Cortex of kidney (tissue), 1 donor: ENCODE measurements around the gene ANKRD33B.

Source experiments
- DNase-seq: peaks from one replicate; lab custom pipeline; 2025; lab: John Stamatoyannopoulos, UW

ANKRD33B gene

DNA sequence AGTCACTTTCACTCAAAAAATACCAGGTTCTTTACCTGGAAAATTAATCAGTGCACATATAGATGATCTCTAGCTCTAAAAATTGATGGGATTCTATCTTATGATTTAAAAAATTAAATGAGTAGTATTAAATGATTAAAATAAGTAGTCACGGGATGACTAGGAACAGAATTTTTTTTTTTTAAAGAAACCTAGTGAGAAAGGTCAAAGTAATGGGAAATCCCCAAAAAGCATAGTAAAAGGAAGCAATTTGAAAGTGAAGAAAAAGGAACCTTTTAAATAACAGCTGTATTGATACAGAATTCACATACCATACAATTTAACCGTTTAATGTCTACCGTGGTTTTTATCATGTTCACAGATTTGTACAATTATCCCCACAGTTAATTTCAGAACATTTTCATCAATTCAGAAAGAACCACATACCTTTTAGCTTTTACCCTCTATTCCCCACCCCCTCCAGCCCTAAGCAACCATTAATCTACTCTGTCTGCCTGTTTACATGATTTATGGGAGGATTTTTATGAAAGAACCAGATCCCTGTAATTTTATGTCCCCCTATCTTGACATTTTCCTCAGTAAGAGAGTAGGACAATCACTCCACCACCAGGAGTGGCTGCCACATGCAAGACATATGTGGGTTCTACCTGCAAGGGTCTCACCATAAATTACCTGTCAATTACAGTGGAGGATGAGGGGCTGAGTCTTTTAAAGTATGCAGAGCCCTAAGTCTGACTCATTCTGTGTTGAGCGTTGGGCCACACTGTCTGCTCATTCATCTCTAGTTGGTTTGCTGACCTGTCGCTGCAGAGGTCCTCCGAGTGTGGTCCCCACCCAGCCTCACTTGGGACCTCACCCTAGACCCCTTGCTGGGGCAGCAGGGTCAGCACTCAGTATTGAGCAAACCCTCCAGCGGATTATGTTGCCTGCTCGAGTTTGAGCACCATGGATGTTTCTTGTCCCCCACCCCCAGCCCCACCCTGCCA, 16.0 kb downstream of the ANKRD33B start:
- DNase-seq, result no peak

DNA sequence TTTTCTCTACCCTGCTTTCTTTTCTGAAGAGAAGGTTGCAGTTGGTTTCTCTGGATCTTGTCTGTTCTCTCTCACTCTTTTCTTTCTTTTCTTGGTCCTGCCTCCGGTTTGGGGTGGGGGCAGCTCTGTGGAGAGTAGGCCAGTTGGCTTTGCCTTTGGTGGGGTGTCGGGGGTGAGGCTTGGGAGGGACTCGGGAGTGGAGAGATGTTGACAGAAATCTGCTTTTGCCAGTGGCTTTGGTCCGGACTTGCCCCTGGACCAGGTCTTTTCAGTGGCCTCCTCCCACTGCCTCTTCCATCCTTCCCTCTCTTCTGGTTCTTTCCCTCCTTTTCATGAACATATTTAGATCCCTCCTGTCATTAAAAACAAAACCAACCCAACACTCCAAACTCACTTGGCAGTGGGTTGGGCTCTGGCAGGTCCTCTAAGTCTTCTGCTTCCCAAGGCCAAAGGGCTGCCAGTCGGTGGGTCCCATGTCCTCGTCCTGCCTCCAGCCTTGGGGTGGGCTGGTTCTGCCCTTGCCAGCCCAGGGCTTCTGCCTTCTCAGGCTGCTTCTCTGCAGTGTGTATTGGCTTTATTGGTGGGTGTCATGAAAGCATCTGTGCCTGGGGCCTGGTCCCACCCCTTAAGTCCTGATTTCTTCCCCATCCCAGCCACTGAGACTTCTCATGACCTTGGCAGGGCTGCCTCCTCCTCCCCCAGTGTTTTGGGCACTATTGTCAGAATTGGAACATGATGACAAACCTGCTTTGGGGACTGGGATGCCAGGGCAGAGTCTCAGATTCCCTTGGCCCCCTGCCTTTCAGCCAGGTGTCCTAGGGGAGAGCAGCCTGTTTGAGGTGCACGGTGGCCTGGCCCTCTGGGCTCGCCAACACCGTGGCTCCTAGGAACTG, 16.9 kb downstream of the ANKRD33B start:
- DNase-seq, result no peak

DNA sequence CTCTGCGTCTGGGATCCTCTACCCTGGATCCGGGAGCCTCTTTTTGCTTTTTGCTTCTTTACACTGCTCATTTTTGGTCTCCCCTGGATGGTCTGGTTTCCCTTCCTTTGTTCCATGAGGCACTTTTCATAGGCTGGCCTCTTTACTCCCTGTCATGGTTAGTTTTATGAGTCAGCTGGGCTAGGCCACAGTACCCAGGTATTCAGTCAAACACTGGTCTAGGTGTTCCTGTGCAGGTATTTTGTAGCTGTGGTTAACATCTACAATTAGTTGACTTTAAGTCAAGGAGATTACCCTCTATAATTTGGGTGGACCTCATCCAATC, 17.5 kb downstream of the ANKRD33B start:
- no peak for DNase-seq

DNA sequence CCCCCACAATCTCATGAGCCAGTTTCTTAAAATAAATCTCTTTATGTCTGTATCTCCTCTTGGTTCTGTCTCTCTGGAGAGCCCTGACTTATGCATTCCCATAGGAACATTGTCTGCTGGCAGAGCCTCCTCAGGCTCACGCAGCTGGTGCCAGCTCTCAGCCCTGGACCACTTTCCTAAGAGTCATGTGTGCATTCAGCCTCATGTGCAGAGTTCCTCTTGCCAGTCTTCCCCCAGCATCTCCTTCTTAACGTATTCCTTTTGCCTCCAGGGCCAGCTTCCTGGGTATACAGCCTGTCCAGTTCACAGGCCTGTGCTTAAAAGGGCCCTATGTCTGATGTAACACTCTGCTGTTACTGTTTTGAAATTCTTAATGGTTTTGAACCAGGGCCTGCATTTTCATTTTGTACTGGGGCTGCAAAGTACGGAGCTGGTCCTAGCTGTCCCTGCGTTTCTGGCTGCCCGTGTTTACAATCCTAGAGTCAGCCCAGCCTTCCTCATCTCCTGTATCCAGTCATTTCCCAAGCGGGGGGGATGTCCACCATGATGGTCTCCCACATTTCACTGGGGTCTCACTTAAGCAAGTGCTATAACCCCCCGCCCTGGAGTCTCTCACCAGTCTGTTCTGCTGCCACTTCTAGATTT, 18.1 kb downstream of the ANKRD33B start:
- DNase-seq, result no peak

DNA sequence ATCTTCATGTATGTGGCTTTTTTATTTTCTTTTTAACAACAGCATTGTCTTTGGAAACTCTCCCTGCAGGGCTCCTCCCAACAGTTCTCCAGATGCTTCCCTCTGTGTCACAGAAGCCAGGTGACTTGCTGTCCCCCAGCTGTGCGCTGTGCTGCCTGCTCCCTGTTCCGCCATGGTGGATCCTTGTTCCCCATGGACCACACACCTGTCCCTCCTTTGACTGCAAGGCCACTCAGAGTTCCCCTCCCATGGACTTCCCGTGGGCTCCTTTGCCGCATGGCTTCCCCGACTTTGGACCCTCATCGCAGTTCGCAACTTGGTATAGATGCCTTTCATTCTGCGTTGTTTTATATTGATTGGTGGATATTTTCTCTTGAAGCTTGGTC, 18.6 kb downstream of the ANKRD33B start:
- DNase-seq, result no peak

DNA sequence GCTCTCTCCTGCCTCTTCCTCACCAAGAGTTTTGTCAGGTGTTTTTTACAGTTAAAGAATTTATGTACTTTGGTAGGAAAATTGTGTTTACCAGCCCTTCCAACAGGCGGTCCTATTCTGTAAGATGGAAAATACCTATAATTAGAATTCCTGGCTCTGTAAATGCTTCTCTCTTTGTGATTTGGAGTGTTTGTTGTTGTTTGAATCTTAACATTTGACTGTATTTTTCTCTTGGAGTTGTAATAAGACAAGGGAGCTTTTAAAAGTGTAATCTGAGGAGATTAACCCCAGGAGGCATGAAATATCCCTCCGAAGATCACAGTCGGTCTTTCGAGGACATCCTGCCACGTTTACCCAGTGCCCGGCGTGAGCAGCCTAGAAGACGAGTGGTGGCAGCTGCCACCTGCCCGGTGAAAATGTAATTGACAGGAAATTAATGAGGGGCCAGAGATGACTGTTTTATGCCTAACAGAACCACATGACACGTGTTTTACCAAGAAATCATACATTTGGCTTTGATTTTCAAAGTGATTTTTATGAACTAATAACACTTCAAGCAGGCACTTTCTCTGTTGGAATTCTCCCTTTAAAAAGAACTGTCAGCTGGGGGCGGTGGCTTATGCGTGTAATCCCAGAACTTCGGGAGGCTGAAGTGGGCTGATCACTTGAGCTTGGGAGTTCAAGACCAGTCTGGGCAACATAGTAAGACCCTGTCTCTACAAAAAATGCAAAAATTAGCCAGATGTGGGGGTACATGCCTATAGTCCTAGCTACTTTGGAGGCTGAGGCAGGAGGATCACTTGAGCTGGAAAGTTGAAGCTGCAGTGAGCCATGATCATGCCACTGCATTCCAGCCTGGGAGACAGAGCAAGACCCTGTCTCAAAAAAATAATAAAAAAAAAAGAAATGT, 20.0 kb downstream of the ANKRD33B start:
- no peak for DNase-seq

DNA sequence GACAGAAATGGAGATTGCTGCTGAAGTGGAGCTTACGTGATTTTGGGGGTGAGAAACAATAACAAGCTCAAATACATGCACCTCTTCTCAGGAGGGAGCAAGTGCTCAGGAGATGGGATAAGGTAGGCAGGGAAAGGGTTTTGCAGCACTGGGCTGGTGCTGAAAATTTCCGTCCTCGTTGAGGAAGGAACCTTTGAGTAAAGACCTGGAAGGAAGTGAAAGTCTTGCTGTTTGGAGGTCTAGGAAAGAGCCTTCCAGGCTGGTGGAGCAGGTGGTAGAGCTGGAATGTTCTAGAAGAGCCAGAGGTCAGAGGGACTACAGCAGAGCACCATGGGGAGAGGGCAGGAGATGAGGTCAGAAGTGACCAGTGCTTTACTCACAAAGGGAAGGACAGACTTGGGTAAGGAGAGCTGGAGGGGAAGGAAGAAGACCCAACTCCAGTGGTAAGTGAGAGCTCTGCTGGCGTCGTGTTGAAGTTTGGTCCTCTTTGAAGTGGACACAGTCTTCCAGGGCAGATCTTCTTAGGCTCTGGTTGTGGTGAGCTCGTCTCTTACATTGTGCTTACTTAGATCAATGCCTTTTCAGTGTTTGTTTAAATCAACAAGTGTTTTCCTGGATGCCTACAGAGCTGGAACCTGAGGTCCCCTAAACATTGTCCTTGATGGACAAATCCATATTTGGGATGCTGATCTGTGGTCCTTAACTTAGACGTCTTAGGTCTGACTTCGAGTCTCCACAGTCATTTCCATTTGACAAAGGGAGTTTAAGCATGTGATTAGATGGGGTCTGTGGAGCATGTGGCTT, 21.0 kb downstream of the ANKRD33B start:
- DNase-seq, result no peak

DNA sequence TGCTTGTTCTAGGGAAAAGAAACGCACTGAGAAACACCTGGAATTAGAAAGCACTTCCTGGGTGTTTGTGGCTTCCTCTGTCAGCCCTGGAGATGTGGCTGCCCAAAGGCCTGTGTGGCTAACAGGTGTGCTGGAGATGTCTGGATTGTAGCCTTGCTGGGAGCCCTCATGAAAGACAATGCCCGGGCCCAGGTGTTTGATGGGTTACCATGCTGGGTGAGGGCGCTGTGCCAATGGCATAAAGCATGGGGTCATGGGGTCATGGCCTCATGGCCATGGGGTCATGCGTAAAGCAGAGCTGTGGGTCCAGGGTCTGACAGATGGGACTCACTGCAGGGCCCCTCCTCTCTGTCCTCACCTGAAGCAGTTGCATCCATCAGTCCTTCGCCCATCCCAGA, 21.6 kb downstream of the ANKRD33B start:
- no peak for DNase-seq

DNA sequence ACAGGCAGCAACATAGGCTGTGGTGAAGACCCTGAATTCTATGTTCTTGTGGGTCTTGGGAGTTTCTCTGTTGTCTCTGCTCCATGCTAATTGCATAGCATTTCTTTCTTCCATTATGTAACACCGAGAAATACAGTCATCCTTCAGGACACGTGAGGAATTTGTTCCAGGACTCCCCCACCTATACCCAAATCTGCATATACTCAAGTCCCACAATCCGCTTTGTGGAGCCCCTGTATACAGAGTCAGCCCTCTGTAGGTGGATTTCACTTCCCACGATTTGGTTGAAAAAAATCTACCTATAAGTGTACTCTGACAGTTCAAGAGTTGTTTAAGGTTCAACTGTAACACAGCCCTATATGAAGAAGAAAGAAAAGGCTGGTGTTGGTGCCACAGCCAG, 22.1 kb downstream of the ANKRD33B start:
- DNase-seq, result no peak

DNA sequence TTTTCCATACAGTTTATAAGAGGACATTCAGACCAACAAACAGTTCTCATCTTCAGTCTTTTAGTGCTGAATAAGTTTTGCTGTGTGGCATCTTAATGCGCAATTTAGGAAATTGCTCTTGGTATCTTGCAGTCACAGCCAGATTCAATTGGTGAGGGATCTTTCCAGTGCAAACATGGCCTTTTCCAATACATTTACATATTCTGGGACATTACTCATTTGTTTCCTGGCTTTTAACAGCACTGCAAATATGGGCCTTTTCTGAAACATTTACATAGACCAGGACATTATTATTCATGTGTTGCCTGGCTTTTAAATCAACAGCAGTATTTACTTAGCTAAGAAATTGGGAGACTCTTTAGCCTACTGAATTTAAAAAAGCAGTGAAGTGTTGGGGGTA, 22.7 kb downstream of the ANKRD33B start:
- no peak for DNase-seq

DNA sequence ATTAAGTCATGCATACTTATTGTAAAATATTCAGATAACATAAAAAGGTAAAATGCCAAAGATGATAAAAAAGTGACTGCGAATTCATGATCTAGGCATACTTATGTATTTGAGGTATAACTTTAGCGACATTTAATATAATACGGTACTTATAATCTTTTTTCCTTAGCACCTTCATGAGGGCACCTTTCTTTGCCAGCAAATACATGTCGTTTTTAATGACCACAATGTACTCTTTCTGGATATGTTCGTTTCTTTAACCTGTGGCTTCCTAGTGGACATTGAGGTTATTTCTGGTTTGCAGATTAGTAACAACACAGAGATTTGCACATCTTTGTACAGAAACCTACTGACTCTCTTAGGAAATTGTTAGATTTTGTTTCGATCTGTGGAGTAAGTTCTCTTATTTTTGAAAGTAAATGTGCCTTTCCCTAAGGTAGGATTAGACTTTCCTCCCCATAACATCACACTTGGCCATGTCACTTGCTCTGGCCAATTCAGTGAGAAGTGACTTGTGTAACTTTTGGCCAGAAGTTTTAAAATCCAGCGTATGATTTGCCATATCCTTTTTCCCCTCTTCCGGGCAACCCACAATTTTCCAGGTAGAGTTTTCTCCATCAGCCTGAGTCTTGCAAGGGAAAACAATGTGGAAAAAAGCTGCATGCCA, 24.4 kb downstream of the ANKRD33B start:
- no peak for DNase-seq

DNA sequence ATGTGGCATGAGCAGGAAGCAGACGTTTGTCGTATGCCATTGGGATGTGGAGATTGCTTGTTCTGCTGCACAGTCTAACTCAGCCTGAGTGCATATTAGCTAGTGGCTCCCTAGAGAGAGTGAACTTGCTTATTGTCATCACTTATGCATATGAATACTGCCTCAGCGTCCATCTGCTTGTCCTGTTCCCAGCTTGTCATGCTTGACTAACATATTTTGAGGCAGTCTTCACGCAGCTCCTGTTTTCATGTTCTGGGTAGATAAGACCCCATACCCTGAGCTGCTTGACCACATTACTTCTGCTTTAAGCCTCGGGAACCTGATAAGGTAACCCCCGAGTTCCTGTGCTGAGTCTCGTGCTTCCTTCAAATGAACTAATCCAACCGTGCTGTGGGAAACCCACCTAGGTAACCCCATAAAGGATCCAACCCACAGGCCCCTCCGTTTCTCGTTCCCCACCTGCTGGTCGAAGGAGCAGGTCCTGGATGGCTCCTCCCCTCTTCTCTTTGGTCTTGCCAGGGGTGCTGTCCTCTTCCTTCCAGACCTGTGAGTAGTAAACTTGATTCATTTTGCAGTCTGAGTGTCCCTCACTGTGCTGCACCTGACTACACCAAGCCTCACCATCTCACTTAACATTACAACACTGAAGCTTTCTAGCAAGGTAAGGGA, 25.0 kb downstream of the ANKRD33B start:
- no peak for DNase-seq

DNA sequence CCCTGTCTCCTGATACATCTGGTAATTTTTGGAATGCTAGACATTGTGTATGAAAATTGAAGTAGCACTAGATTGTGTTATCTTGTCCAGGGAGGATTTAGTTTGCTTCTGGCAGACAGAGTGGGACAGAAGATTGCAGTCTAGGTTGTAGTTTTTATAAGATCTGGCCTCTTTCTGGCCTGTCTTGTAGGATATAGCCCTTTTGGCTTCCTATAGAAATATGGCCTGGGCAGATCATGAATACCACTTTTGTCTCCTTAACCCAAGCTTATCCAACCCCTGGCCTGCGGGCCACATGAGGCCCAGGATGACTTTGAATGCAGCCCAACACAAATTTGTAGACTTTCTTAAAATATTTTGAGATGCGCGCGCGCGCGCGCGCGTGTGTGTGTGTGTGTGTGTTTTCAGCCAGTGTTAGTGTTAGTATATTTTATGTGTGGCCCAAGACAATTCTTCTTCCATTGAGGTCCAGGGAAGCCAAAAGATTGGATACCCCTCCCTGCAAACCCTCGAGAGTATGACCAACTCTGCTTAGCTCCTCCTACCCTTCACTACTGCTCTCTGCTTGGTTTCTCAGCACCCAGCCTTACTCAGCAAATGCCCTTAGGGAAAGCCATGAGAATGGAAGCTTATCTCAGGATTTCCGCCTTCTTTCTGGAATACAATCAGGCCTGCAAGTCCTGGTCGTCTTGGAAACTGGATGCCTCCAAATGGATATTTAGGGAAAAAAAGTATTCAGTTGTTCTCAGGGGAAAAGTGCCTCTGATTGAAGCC, 26.5 kb downstream of the ANKRD33B start:
- DNase-seq, result no peak

DNA sequence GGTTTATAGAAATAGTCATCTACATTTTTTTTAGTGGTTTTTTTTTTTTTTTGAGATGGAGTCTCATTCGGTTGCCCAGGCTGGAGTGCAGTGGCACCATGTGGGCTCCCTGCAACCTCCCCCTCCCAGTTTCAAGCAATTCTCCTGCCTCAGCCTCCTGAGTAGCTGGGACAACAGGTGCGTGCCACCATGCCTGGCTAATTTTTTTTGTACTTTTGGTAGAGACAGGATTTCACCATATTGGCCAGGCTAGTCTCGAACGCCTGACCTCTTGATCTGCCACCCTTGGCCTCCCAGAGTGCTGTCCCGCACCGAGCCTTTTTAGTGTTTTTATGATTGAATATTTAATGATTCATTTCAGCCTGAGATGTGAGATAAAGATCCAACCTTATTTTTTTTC, 27.3 kb downstream of the ANKRD33B start:
- no peak for DNase-seq

DNA sequence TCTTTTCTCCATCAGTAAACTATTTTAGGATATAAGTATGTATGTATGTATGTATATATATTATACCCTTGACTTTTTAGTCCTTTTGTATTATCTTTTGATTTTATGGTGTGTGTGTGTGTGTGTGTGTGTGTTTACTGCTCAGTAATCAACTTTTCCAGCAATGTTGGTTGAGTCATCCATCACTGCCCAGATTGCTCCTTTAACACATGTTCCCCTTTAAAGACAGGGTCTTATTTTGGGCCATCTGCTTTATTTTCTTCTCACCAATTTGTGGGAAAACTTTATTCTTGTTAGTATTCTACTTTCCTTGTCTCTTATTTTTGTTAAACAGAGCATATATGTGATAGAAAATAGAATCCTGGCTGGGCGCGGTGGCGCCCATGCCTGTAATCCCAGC, 28.1 kb downstream of the ANKRD33B start:
- DNase-seq, result no peak

DNA sequence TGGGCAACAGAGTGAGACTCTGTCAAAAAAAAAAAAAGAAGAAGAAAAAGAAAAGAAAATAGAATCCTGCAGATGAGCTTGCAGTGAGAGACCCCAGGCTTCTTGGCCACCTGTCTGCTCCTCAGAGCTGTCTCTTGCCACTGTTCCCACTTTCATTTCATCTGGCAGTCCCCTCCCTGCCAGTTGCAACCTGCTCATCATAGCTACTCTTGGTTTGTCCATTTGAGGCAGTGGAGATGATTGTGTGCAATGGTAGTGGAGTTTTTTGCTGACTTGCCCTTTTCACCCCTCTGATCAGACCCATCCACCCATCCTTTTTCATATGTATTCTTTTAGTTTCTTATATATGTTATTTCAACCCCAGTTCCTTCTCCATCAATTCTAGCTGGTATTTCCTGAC, 28.7 kb downstream of the ANKRD33B start:
- no peak for DNase-seq

DNA sequence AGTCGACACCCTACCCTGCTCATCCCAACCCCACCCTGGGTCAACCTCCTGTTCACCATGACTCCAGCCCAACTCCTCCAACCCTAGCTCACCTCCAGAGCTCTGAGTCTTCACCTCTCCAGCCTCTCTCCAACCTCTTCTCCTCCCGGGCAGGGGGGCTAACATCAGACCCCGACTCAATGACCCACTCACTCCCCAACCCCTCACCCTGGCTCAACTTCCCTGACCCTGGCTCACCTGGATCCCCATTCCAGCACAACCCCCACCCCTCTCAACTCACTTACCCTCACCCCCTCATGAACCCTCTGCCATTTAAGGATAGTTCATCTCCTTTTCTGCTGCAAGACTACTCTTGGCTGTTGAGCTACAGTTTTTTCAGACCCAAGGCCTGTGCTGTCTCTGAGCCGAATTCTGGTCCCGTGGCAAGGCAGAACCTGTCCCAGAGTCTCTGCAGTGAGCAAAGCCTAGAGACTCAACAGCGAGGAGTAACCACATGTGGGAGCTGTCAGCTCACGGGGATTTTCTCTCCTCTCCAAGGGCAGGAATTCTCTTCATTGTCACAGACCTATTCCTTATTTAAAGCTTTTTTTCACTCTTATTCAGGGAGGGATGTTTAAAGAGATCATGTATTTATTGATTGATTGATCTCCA, 29.8 kb downstream of the ANKRD33B start:
- DNase-seq, result no peak

DNA sequence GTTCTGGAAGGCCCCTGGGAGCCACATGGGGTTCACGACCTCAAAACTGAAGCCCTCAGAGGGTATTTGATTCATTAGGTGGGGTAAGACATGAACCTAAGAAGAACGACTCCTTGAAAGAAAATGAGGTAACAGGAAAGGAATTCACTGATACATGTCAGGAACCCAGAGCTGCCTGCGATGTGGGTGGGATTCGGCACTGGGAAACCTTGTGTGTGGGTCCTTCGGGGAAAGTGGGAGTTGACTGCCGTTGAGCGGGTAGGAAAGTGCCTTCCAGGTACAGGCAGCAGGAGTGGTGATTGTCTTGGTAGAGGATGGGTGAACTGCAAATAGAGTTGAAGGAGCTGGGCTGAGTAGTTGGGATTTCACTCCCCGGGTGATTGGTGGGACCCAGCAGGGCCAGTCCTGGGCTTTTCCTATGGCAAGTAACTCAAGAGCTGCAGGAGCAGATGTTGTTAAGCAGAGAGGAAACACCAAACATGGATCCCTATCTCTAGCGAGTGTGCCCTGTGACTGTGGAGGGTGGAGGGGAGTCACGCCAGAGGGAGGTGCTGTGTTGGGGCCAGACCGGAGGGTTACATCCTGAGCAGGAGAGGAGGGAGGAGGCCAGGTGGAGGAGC, 30.8 kb downstream of the ANKRD33B start:
- no peak for DNase-seq
